ENCODE measurements around the gene ZNF232.
"Not testable (repeated sequence)": the region's sequence is repeated elsewhere in the genome, so short reads cannot be mapped to it uniquely, and the experiment has no call there.

The ZNF232 gene
- 17.8 to 18.8 reads per million in 2 donors for total RNA-seq

GRCh38 chr17:5111402-5112204, at the start of gene ZNF232:
Gene ZNF232, minus strand, starts transcription at chr17:5111878. Its CDS starts 56 bp downstream, at chr17:5111822.
- peak; percentile 88 for DNase-seq

- not testable (repeated sequence) for DNase-seq
Measured at GRCh38 chr17:5160702-5161101, 49.0 kb upstream of the ZNF232 start.

- not testable (repeated sequence) for DNase-seq
Measured at GRCh38 chr17:5146122-5146521, 34.4 kb upstream of the ZNF232 start.

- DNase-seq: not testable (repeated sequence)
Measured at GRCh38 chr17:5142877-5143276, 31.2 kb upstream of the ZNF232 start.

GRCh38 chr17:5139458-5139732, 27.7 kb upstream of the ZNF232 start:
- DNase-seq: no peak

- DNase-seq: no peak
Measured at GRCh38 chr17:5138616-5139457, 27.2 kb upstream of the ZNF232 start.

GRCh38 chr17:5138198-5138544, 26.5 kb upstream of the ZNF232 start:
- DNase-seq: not testable (repeated sequence)

GRCh38 chr17:5137511-5138197, 26.0 kb upstream of the ZNF232 start:
- not testable (repeated sequence) for DNase-seq

- not testable (repeated sequence) for DNase-seq
Measured at GRCh38 chr17:5136580-5137412, 25.1 kb upstream of the ZNF232 start.

- DNase-seq: no peak
Measured at GRCh38 chr17:5135726-5136579, 24.3 kb upstream of the ZNF232 start.

GRCh38 chr17:5135131-5135712, 23.5 kb upstream of the ZNF232 start:
- DNase-seq: not testable (repeated sequence)

GRCh38 chr17:5134571-5134970, 22.9 kb upstream of the ZNF232 start:
- DNase-seq: not testable (repeated sequence)

- DNase-seq: not testable (repeated sequence)
Measured at GRCh38 chr17:5133961-5134360, 22.3 kb upstream of the ZNF232 start.

- no peak for DNase-seq
Measured at GRCh38 chr17:5133311-5133710, 21.6 kb upstream of the ZNF232 start.

GRCh38 chr17:5132503-5133225, 21.0 kb upstream of the ZNF232 start:
- not testable (repeated sequence) for DNase-seq

GRCh38 chr17:5131799-5132502, 20.3 kb upstream of the ZNF232 start:
- not testable (repeated sequence) for DNase-seq

- no peak for DNase-seq
Measured at GRCh38 chr17:5131146-5131715, 19.6 kb upstream of the ZNF232 start.

GRCh38 chr17:5130687-5131086, 19.0 kb upstream of the ZNF232 start:
- not testable (repeated sequence) for DNase-seq

GRCh38 chr17:5130261-5130660, 18.6 kb upstream of the ZNF232 start:
- not testable (repeated sequence) for DNase-seq

Data from activated gamma-delta T cell (primary cell).